Stomach (tissue), 4 donors: ENCODE measurements around the gene ACTA2.

Source experiments
- POLR2A ChIP-seq, 4 donors: fragments of 450-650 bp; IDR thresholded peaks; one replicate each; pipeline ENCODE4 v1.6.1; 2016; ENCODE audit warnings: antibody characterized with exemption in 4 of 4, control low read depth in 2 of 4, mild to moderate bottlenecking in 1 of 4, moderate library complexity in 1 of 4
- POLR2AphosphoS5 ChIP-seq, 3 donors: sonication (generic); formaldehyde crosslinking; IDR thresholded peaks; one replicate each; pipeline ENCODE4 v1.6.1; 2016; ENCODE audit warnings: antibody characterized with exemption in 3 of 3
- TF ChIP-seq, protein P1 (sequence below), 7 experiments: fragments of 450-650 bp in 4 of 7; fragments of 200-600 bp in 3 of 7; sonication (generic) in 3 of 7; IDR thresholded peaks; one replicate each; pipeline ENCODE4 v1.5.1; 2016 to 2019; ENCODE audit warnings: antibody characterized with exemption in 7 of 7, control low read depth in 2 of 7, mild to moderate bottlenecking in 1 of 7

DNA sequence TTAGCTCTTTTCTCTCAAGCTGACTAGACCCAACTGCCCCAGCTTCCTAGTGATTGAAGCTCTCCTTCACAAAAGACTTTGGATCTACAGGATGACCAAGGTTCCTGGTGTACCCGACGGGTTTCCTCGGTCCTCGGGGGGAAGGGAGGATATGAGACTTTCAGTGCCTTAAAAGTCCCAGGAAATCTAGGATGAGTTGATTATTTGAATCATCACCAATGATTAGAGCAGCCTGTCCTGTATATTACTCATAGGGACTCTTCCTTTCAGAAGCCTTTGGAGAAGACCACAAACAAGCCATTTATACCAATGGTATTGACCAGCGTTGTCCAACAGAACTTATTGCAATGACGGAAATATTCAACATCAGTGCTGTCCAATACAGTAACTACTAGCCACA is 6.1 kb upstream of the ACTA2 start:
- TF ChIP-seq POLR2A (IDR thresholded peaks at IDR 0.05) (no peak), POLR2AphosphoS5 (IDR thresholded peaks at IDR 0.05) (no peak)
- TF ChIP-seq, protein P1, sequence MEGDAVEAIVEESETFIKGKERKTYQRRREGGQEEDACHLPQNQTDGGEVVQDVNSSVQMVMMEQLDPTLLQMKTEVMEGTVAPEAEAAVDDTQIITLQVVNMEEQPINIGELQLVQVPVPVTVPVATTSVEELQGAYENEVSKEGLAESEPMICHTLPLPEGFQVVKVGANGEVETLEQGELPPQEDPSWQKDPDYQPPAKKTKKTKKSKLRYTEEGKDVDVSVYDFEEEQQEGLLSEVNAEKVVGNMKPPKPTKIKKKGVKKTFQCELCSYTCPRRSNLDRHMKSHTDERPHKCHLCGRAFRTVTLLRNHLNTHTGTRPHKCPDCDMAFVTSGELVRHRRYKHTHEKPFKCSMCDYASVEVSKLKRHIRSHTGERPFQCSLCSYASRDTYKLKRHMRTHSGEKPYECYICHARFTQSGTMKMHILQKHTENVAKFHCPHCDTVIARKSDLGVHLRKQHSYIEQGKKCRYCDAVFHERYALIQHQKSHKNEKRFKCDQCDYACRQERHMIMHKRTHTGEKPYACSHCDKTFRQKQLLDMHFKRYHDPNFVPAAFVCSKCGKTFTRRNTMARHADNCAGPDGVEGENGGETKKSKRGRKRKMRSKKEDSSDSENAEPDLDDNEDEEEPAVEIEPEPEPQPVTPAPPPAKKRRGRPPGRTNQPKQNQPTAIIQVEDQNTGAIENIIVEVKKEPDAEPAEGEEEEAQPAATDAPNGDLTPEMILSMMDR (IDR thresholded peaks at IDR 0.05) = no peak
